Esophagus squamous epithelium (tissue), 5 donors: ENCODE data around the gene SMAP2. TPM values are rescaled to one million over a fixed set of nuclear protein-coding genes. Genes with fewer than 3 reads are reported as not detected.

Experiments
- DNase-seq: peaks from one replicate; lab custom pipeline; 2025; lab: John Stamatoyannopoulos, UW
- H3K27ac ChIP-seq, 4 donors: fragments of 200-600 bp; sonication (generic); one replicate each; pipeline ENCODE4 v1.5.1; 2016 to 2019; ENCODE audit warnings: mild to moderate bottlenecking in 1 of 4
- H3K27me3 ChIP-seq, 4 donors: fragments of 200-600 bp; sonication (generic); 1 replicate in 3 of 4; 2 replicates in 1 of 4; pipeline versions ENCODE4 v1.5.1 to v1.6.0; 2017 to 2021; ENCODE audit warnings: antibody characterized with exemption in 1 of 4
- H3K36me3 ChIP-seq, 3 donors: fragments of 200-600 bp; sonication (generic); one replicate each; pipeline ENCODE4 v1.5.1; 2016 to 2019
- H3K4me1 ChIP-seq, 3 donors: fragments of 200-600 bp; sonication (generic); one replicate each; pipeline ENCODE4 v1.5.1; 2017 to 2019
- H3K4me3 ChIP-seq, 4 donors: fragments of 200-600 bp; sonication (generic); 1 replicate in 3 of 4; 2 replicates in 1 of 4; pipeline ENCODE4 v1.5.1; 2016 to 2019; ENCODE audit warnings: mild to moderate bottlenecking in 2 of 4, moderate library complexity in 1 of 4
- H3K9me3 ChIP-seq, 3 donors: fragments of 200-600 bp; sonication (generic); one replicate each; pipeline ENCODE4 v1.5.1; 2016 to 2019
- POLR2A ChIP-seq, 4 donors: fragments of 450-650 bp; IDR thresholded peaks; one replicate each; pipeline ENCODE4 v1.6.1; 2017; ENCODE audit warnings: antibody characterized with exemption in 4 of 4, mild to moderate bottlenecking in 4 of 4, moderate library complexity in 3 of 4
- WGBS, 2 donors: methylation state at CpG; one replicate each; pipeline ENCODE4 v1.1.5; 2018; 5-methylcytosine and 5-hydroxymethylcytosine counted together
- intact Hi-C: fragments of 100-400 bp; cut with DNase I; formaldehyde crosslinking; loops from one replicate; pipeline ENCODE4 v1.15.0; 2022
- total RNA-seq, 4 donors: library from RNA; depleted of rRNA; stranded (reverse); fragments of >200 nt; gene quantifications; one replicate each; pipeline ENCODE4 v1.1.0, GENCODE V29; 2016
- TF ChIP-seq, protein P1 (sequence below), 6 experiments: fragments of 450-650 bp in 4 of 6; fragments of 200-600 bp in 2 of 6; sonication (generic) in 2 of 6; IDR thresholded peaks; one replicate each; pipeline ENCODE4 v1.5.1; 2016 to 2019; ENCODE audit warnings: antibody characterized with exemption in 6 of 6, mild to moderate bottlenecking in 4 of 6, moderate library complexity in 4 of 6
- donor health status: DM: yes; HTN: yes; CAD: no.

SMAP2 gene
- total RNA-seq, 4 donors from 2014 or later: 15.1 to 34.9 (median 23.8) TPM

- Histone ChIP-seq H3K27me3 (no peaks in the 10 kb centered on the region), H3K4me3 (no peak overlapping the region), H3K36me3 (no peaks in the 10 kb centered on the region), H3K27ac (no peak overlapping the region), H3K4me1 (no peaks in the 10 kb centered on the region), H3K9me3 (no peaks in the 10 kb centered on the region)
- DNase-seq: no peak
- intact Hi-C loops: no loop called here
- no peak for TF ChIP-seq POLR2A (IDR thresholded peaks at IDR 0.05)
- TF ChIP-seq, protein P1, sequence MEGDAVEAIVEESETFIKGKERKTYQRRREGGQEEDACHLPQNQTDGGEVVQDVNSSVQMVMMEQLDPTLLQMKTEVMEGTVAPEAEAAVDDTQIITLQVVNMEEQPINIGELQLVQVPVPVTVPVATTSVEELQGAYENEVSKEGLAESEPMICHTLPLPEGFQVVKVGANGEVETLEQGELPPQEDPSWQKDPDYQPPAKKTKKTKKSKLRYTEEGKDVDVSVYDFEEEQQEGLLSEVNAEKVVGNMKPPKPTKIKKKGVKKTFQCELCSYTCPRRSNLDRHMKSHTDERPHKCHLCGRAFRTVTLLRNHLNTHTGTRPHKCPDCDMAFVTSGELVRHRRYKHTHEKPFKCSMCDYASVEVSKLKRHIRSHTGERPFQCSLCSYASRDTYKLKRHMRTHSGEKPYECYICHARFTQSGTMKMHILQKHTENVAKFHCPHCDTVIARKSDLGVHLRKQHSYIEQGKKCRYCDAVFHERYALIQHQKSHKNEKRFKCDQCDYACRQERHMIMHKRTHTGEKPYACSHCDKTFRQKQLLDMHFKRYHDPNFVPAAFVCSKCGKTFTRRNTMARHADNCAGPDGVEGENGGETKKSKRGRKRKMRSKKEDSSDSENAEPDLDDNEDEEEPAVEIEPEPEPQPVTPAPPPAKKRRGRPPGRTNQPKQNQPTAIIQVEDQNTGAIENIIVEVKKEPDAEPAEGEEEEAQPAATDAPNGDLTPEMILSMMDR (IDR thresholded peaks at IDR 0.05): no peak
- 61 to 85% methylated on average over 2 to 4 of the region's 5 CpGs for WGBS, 2 donors
Observed at GRCh38 chr1:40435471-40435870, 61.9 kb downstream of the SMAP2 start.

GRCh38 chr1:40435876-40436275 is 62.3 kb downstream of the SMAP2 start:
- 73 to 85% methylated on average over 4 of the region's 4 CpGs for WGBS, 2 donors
- no peak for DNase-seq
- no peaks in the 10 kb centered on the region for H3K4me1 ChIP-seq
- no peak overlapping the region for H3K4me3 ChIP-seq
- intact Hi-C loops: no loop called here
- no peaks in the 10 kb centered on the region for H3K27me3 ChIP-seq
- no peak overlapping the region for H3K27ac ChIP-seq
- TF ChIP-seq, protein P1 (IDR thresholded peaks at IDR 0.05): no peak
- TF ChIP-seq POLR2A (IDR thresholded peaks at IDR 0.05): no peak
- no peaks in the 10 kb centered on the region for H3K36me3 ChIP-seq
- no peaks in the 10 kb centered on the region for H3K9me3 ChIP-seq

DNA sequence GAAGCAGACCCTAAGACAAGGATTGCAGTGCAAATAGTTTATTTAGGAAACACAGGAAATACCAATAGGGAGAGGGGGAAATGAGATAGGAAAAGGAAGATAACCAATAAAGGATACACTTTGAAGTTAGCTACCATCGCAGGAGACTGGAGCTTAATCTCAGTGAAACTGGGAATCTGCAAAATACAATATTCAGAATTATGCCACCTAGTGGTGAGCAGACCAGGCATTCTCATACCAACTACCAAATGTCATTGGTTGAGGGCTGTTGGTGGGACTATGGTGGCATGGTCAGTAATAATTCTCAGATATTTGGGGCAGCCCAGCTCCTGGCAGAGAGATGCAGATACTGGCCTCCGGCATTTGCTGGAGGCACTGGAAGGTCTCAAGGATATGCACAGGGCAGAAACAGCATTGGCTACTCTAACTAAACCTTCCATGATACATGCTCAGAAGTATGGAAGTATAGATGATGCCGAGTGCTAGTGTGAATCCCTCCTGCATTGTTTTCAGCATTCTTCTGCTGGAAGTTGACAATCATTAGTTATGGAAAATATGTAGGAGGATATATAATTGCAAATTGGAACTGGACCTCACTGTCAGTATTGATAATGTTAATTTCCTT is 65.0 kb downstream of the SMAP2 start:
- H3K36me3 ChIP-seq: no peaks in the 10 kb centered on the region
- intact Hi-C loops: no loop called here
- H3K4me3 ChIP-seq: no peak overlapping the region
- no peak overlapping the region for H3K27ac ChIP-seq
- no peaks in the 10 kb centered on the region for H3K4me1 ChIP-seq
- WGBS, 2 donors: 61 to 71% methylated on average over 3 of the region's 3 CpGs
- H3K9me3 ChIP-seq: no peaks in the 10 kb centered on the region
- TF ChIP-seq POLR2A (IDR thresholded peaks at IDR 0.05): no peak
- TF ChIP-seq, protein P1 (IDR thresholded peaks at IDR 0.05): peak in 5 of 6 experiments; percentile 35 to 62 (median 41)
- no peaks in the 10 kb centered on the region for H3K27me3 ChIP-seq
- no peak for DNase-seq

GRCh38 chr1:40439247-40439646 is 65.7 kb downstream of the SMAP2 start:
- no peak for DNase-seq
- Histone ChIP-seq H3K36me3 (no peaks in the 10 kb centered on the region), H3K27ac (no peak overlapping the region), H3K4me3 (no peak overlapping the region), H3K9me3 (no peaks in the 10 kb centered on the region), H3K4me1 (no peaks in the 10 kb centered on the region), H3K27me3 (no peaks in the 10 kb centered on the region)
- no peak for TF ChIP-seq POLR2A (IDR thresholded peaks at IDR 0.05)
- TF ChIP-seq, protein P1 (IDR thresholded peaks at IDR 0.05): no peak
- intact Hi-C loops: no loop called here
- WGBS, 2 donors: 79 to 83% methylated on average over 5 of the region's 5 CpGs

DNA sequence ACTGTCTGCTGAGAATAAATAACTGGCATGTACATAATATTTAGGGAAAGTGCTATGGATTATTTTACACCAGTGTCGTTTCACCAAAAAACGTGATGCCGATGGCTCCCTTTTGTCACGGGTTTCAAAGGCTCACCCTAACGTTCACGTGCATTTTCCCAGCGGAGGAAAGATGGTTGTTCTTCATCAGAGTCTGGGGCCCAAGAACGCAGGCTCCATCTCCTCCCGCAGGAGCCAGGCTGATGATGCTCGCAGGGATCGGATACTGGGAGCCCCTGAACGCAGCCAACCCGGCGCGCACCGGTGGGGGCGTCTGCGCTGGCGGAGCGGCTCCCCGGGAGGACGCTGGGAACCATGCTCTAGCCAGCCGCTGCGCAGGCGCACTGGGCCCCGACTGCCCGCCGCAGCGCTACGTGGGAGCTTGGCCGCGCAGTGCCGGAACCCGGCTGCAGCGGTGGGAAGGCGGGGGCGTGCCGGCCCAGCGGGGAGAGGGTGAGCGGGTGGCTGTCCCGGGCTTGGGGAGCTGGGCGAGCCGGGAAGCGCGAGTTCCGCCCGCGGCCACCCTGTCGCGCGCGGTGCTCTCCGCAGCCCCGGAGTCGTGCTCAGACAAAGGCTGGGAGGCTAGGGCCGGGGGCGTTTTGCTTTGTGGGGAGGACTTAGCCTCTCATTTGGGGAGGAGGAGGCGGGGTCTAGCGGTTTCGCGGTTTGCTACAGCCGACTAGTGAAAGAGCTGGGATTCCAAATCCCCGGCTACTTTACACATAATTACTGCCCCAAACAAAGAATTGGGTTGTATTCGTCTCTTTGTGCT is 76.4 kb downstream of the SMAP2 start, which contains the start of gene ZFP69B:
Gene ZFP69B (plus strand): TSS at position 793 of the 811 bp plus-strand sequence. CDS start 486 bp downstream, outside the sequence.
- H3K4me3 ChIP-seq: peak within 1 kb of the TSS; percentile 59 to 94 (median 63)
- H3K36me3 ChIP-seq: peaks cover 0 to 11% (median 0%) of the 10 kb centered on the region in 3 donors
- DNase-seq: peak; percentile 27
- peaks cover 3 to 19% (median 10%) of the 10 kb centered on the region in 3 donors for H3K4me1 ChIP-seq
- intact Hi-C loops: no loop called here
- TF ChIP-seq POLR2A (IDR thresholded peaks at IDR 0.05): peak in 1 of 4 donors; percentile 72
- TF ChIP-seq, protein P1 (IDR thresholded peaks at IDR 0.05): peak in 1 of 6 experiments; percentile 18
- WGBS, 2 donors: 0 to 1% methylated on average over 9 to 15 of the region's 64 CpGs
- no peaks in the 10 kb centered on the region for H3K27me3 ChIP-seq
- H3K9me3 ChIP-seq: peaks cover 0 to 23% (median 4%) of the 10 kb centered on the region in 3 donors
- H3K27ac ChIP-seq: peak within 1 kb of the TSS; percentile 68 to 85 (median 72)
